ENCODE measurements around the gene UCHL1. TPM values are rescaled to one million over a fixed set of nuclear protein-coding genes. Genes with fewer than 3 reads are reported as not detected.

Gene UCHL1
- 13.0 and 71.6 TPM in 2 replicates for total RNA-seq

GRCh38 chr4:41256740-41257256 is at the start of gene UCHL1:
UCHL1 (plus strand) TSS chr4:41256928; CDS start chr4:41256977, 49 bp downstream.

GRCh38 chr4:41214136-41214824 is 42.4 kb upstream of the UCHL1 start, which contains the start of gene APBB2:
APBB2 (minus strand) TSS chr4:41214542; CDS start chr4:41033254, 181,288 bp downstream.

Other genes starting within 250 kb of the UCHL1 start
- 27.5 and 36.0 TPM in 2 replicates for gene APBB2, start 42.4 kb upstream of the UCHL1 start, total RNA-seq